Activated naive CD4-positive, alpha-beta T cell treated with anti-CD3 and anti-CD28 coated beads, Interleukin-2, amount 50 U/mL, for 72 hours (primary cell): Measurements from ENCODE around the gene ROBO2. TPM values are rescaled to one million over a fixed set of nuclear protein-coding genes. Genes with fewer than 3 reads are reported as not detected.

Experiments used
- ATAC-seq, 2 donors: fragments of 150-1000 bp; cut with Tn5 transposase; 2 replicates each; pipeline ENCODE4 v1.10.0; 2021; ENCODE audit warnings: mild to moderate bottlenecking in 2 of 2, moderate library complexity in 2 of 2
- DNase-seq, 2 donors: peaks; one replicate each; pipeline ENCODE4 v3.0.0; 2021 to 2022; ENCODE audit warnings: low spot score in 2 of 2
- H3K27ac Mint-ChIP-seq, 2 donors: one replicate each; pipeline ENCODE4 v1.8.0; 2022; ENCODE audit warnings: mild to moderate bottlenecking in 2 of 2, mixed read lengths in 2 of 2
- H3K36me3 Mint-ChIP-seq, 2 donors: one replicate each; pipeline ENCODE4 v1.8.0; 2022; ENCODE audit warnings: mixed read lengths in 2 of 2
- H3K9me3 Mint-ChIP-seq, 2 donors: one replicate each; pipeline ENCODE4 v1.8.0; 2022; ENCODE audit warnings: mixed read lengths in 2 of 2
- total RNA-seq, 2 donors: library from RNA; stranded (reverse); gene quantifications; one replicate each; pipeline ENCODE4 v1.2.3, GENCODE V29; 2022

The ROBO2 gene
- total RNA-seq, 2 donors from 2014 or later = not detected

- Mint-ChIP-seq H3K36me3 (no peaks in the 10 kb centered on the region), H3K27ac (no peak overlapping the region), H3K9me3 (peaks cover 4 to 9% of the 10 kb centered on the region in 2 donors)
- DNase-seq (no peak), ATAC-seq (no peak)
Measured at GRCh38 chr3:77420336-77420735, 380.4 kb downstream of the ROBO2 start.

- peaks cover 15 to 18% of the 10 kb centered on the region in 2 donors for H3K9me3 Mint-ChIP-seq
- ATAC-seq = no peak
- no peaks in the 10 kb centered on the region for H3K36me3 Mint-ChIP-seq
- no peak for DNase-seq
- no peak overlapping the region for H3K27ac Mint-ChIP-seq
Measured at GRCh38 chr3:77421916-77422315, 382.0 kb downstream of the ROBO2 start.

GRCh38 chr3:77426531-77426930 is 386.6 kb downstream of the ROBO2 start:
- DNase-seq = no peak
- ATAC-seq = no peak
- Mint-ChIP-seq H3K9me3 (peaks cover 15 to 25% of the 10 kb centered on the region in 2 donors), H3K36me3 (no peaks in the 10 kb centered on the region), H3K27ac (no peak overlapping the region)

- DNase-seq (no peak), ATAC-seq (no peak)
- Mint-ChIP-seq H3K36me3 (no peaks in the 10 kb centered on the region), H3K9me3 (peaks cover 15 to 25% of the 10 kb centered on the region in 2 donors), H3K27ac (no peak overlapping the region)
Measured at GRCh38 chr3:77427528-77427927, 387.6 kb downstream of the ROBO2 start.

GRCh38 chr3:77436908-77437307 is 397.0 kb downstream of the ROBO2 start:
- H3K36me3 Mint-ChIP-seq = no peaks in the 10 kb centered on the region
- H3K9me3 Mint-ChIP-seq = peaks cover 11 to 22% of the 10 kb centered on the region in 2 donors
- ATAC-seq (no peak), DNase-seq (no peak)
- H3K27ac Mint-ChIP-seq = no peak overlapping the region

- DNase-seq = no peak
- H3K27ac Mint-ChIP-seq = no peak overlapping the region
- H3K36me3 Mint-ChIP-seq = no peaks in the 10 kb centered on the region
- no peak for ATAC-seq
- H3K9me3 Mint-ChIP-seq = peaks cover 4 to 9% of the 10 kb centered on the region in 2 donors
Measured at GRCh38 chr3:77446084-77446483, 406.2 kb downstream of the ROBO2 start.

GRCh38 chr3:77446761-77447160 is 406.9 kb downstream of the ROBO2 start:
- Mint-ChIP-seq H3K9me3 (peaks cover 4 to 8% of the 10 kb centered on the region in 2 donors), H3K36me3 (no peaks in the 10 kb centered on the region), H3K27ac (no peak overlapping the region)
- DNase-seq = no peak
- ATAC-seq = no peak

GRCh38 chr3:77449459-77450350 is 409.8 kb downstream of the ROBO2 start:
- Mint-ChIP-seq H3K36me3 (no peaks in the 10 kb centered on the region), H3K9me3 (peaks cover 0 to 9% of the 10 kb centered on the region in 2 donors), H3K27ac (no peak overlapping the region)
- DNase-seq = no peak
- no peak for ATAC-seq

- ATAC-seq (no peak), DNase-seq (no peak)
- Mint-ChIP-seq H3K9me3 (peaks cover 20 to 21% of the 10 kb centered on the region in 2 donors), H3K36me3 (no peaks in the 10 kb centered on the region), H3K27ac (no peak overlapping the region)
Measured at GRCh38 chr3:77456431-77456830, 416.5 kb downstream of the ROBO2 start.

GRCh38 chr3:77456906-77457305 is 417.0 kb downstream of the ROBO2 start:
- DNase-seq = no peak
- Mint-ChIP-seq H3K36me3 (no peaks in the 10 kb centered on the region), H3K9me3 (peaks cover 20% of the 10 kb centered on the region in 2 donors), H3K27ac (no peak overlapping the region)
- no peak for ATAC-seq

GRCh38 chr3:77459926-77460325 is 420.0 kb downstream of the ROBO2 start:
- no peaks in the 10 kb centered on the region for H3K36me3 Mint-ChIP-seq
- no peak for ATAC-seq
- H3K9me3 Mint-ChIP-seq = peaks cover 14 to 20% of the 10 kb centered on the region in 2 donors

GRCh38 chr3:77460326-77460725 is 420.4 kb downstream of the ROBO2 start:
- DNase-seq = no peak
- Mint-ChIP-seq H3K9me3 (peaks cover 14 to 20% of the 10 kb centered on the region in 2 donors), H3K27ac (no peak overlapping the region), H3K36me3 (no peaks in the 10 kb centered on the region)
- ATAC-seq = no peak

More at GRCh38 chr3:77459926-77460325, 420.0 kb downstream of the ROBO2 start:
- H3K27ac Mint-ChIP-seq = no peak overlapping the region
- DNase-seq = no peak

GRCh38 chr3:77462951-77463350 is 423.1 kb downstream of the ROBO2 start:
- Mint-ChIP-seq H3K36me3 (no peaks in the 10 kb centered on the region), H3K27ac (no peak overlapping the region), H3K9me3 (peaks cover 21 to 31% of the 10 kb centered on the region in 2 donors)
- ATAC-seq (no peak), DNase-seq (no peak)

- Mint-ChIP-seq H3K9me3 (peaks cover 24 to 30% of the 10 kb centered on the region in 2 donors), H3K27ac (no peak overlapping the region), H3K36me3 (no peaks in the 10 kb centered on the region)
- ATAC-seq (no peak), DNase-seq (no peak)
Measured at GRCh38 chr3:77464111-77464688, 424.3 kb downstream of the ROBO2 start.

- ATAC-seq = no peak
- Mint-ChIP-seq H3K36me3 (no peaks in the 10 kb centered on the region), H3K27ac (no peak overlapping the region), H3K9me3 (peaks cover 20 to 28% of the 10 kb centered on the region in 2 donors)
- no peak for DNase-seq
Measured at GRCh38 chr3:77466562-77467115, 426.7 kb downstream of the ROBO2 start.

GRCh38 chr3:77467702-77468625 is 428.1 kb downstream of the ROBO2 start:
- no peak for ATAC-seq
- H3K36me3 Mint-ChIP-seq = no peaks in the 10 kb centered on the region
- no peak overlapping the region for H3K27ac Mint-ChIP-seq
- H3K9me3 Mint-ChIP-seq = peaks cover 25 to 35% of the 10 kb centered on the region in 2 donors
- DNase-seq = no peak
